GM12873 (cell line): ENCODE data around the gene FAAH.

Source experiments
- TF ChIP-seq, protein P1 (sequence below): IDR thresholded peaks from 2 replicates; pipeline ENCODE4 v1.5.1; 2012; ENCODE audit warnings: low read depth, mild to moderate bottlenecking, moderate library complexity, low read length, control low read depth; ENCODE audit not compliant: insufficient read depth; ENCODE audit errors: missing control alignments

The FAAH gene

DNA sequence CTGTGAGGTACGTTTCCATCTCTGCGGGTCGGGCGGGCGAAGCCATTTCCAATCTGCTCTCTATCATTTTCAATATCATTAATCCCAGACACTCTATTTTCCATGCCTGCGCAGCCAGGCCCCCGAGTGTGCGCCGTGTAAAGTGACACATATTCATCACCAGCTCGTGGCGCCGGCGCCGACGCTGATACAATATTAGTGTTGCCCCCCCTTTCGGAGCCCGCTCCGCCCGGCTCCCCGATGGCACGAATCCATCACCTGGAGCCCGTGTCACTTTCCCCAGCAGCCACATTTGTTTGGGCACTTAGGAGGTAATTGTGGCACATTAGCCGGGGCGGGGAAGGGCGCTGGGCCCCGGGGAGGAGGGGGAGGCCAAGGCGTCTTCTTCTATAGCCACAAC, 61.8 kb downstream of the FAAH start:
- TF ChIP-seq, protein P1, sequence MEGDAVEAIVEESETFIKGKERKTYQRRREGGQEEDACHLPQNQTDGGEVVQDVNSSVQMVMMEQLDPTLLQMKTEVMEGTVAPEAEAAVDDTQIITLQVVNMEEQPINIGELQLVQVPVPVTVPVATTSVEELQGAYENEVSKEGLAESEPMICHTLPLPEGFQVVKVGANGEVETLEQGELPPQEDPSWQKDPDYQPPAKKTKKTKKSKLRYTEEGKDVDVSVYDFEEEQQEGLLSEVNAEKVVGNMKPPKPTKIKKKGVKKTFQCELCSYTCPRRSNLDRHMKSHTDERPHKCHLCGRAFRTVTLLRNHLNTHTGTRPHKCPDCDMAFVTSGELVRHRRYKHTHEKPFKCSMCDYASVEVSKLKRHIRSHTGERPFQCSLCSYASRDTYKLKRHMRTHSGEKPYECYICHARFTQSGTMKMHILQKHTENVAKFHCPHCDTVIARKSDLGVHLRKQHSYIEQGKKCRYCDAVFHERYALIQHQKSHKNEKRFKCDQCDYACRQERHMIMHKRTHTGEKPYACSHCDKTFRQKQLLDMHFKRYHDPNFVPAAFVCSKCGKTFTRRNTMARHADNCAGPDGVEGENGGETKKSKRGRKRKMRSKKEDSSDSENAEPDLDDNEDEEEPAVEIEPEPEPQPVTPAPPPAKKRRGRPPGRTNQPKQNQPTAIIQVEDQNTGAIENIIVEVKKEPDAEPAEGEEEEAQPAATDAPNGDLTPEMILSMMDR: no peak

DNA sequence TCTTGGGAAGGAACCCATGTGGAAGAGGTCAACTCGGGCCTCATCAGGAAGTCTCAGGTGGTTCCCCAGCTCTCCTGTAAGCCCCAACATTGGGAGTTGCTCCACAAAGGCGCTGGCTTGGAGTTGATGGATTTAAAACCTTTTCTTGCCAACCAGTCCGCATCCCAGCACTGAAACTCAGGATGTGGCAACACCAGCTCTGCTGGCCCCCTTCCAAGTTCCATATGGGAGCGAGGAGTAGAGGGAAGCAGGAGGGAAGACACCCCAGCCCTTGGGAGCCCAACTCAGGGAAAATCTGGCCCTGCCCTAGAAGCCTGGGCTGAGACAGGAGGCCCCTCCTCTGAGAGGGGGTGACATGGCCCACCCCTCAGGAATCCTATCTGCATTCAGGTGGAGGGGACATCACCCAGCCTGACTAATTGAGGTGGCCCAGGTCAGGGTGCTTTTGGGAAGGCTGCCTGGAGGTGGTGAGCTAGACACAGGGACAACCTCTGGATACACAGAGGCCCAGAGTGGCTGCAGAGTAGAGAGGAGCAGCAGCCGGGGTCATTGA, 62.4 kb downstream of the FAAH start:
- TF ChIP-seq, protein P1: no peak

DNA sequence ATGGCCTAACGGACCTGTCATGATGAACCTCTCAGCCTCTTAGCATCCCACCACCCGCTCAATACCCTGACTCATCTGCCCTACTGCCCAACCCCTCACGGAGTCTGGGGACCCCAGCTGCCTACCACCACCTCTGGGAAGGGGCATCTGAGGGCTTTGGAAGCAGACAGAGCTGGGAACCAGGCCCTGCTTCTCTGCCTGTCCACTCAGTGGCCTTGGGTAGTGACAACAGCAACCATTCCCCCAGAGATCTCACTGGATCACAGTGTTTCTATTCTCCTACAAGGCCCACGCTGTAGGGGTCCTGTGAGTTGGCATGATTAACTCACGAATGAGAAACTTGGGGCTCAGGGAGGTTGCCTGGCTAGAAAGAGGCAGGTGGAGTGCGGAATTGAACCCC, 63.1 kb downstream of the FAAH start:
- TF ChIP-seq, protein P1: no peak

DNA sequence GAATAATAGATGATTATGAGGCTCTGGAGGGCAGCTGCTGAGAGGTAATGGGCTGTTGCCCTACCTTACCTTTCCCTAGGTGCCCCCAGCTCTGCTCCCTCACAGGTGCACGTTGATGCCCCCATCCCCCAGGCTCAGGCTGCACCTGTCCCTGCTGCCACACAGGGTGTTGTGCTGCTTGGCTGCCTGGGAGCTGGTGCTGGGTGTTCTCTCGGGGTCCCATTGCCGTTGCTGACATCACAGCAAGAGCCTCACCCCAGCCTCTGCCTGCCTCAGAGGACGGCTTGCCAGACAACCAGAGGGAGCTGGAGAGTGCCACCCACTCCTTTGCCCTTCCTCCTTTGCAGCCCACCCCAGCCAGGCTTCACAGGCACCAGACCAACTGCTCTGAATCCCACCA, 64.1 kb downstream of the FAAH start:
- TF ChIP-seq, protein P1: no peak

DNA sequence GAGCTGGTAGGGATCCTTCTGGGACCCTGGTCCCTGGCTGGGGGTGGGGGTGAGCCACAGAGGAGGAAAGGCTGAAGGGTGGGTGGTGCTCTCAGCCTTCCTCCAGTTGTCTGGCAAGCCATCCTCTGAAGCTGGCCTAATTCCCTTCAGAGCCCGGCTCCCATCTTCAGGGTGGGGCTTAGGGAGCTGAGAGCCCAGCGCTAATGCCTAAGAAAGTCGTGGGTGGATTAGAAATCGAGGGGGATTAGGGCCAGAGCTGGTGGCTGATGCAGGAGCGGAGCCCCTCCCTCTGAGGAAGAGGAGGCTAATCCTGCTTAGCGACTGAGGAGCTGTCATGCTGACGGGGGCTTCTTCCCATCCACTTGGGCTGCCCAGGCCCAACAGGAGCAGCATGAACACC, 64.7 kb downstream of the FAAH start:
- TF ChIP-seq, protein P1: no peak

DNA sequence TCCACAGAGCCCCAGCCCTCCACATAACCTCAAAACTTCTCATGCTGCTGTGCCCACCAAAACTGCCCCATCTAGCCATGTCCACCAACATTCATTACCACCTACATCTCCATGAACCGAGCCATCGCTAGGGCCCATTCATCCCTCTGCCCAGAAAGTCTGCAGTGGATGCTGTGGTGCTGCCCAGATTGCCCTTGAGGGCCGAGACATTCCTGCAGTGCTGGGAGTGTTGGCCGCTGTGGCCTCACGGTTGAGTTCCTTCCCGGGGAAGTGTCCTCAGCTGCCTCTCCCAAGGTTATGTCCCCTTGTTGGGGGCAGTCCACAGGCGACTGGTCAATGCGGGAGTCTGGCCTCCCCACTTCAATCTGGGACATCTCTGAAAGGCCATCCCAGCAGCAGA, 65.2 kb downstream of the FAAH start:
- TF ChIP-seq, protein P1: no peak

DNA sequence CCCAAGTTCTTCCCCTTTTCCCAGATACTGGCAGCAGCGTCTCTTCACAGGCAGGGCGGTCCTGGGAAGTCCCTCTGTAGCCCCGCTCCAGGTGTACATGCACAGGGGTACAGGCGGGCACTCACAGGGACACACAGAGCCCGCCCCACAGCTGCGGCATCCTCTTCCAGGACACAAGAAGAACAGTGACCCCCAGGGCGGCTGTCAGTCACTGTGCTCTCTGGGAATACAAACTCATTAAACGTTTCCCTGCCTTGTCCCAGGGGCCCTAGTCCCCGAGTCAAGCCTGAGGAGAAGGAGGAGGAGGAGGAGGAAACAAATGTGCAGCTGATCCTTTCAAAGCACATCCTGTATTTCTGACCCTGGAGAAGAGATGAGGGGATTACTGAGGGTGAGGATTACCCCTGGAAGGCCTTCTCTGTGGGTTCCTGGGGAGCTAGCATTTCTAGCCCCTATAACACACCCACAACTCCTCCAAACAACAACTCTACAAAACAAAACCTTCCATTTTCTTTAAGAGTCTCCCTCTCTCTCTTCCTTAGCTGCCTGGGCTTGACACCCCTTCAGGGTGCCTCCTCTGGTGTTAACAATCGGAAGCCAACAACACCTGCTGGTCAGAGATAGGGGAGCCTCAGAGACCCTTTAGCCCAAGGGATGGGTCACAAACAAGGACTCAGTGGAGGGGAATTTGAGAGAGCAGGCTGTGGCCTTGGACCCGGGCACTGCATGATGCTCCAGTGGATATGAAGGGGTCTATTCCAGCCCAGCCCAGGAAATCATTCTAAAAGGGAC, 67.1 kb downstream of the FAAH start:
- TF ChIP-seq, protein P1: no peak
